Activated CD4-positive, alpha-beta T cell treated with anti-CD3 and anti-CD28 coated beads, Interleukin-2, Interleukin-6, amounts not matched to agents 100 ng/mL and 50 ng/mL, durations not matched to agents 16 hours and 8 hours (primary cell): ENCODE data around the gene ZNF536.

Experiments
- DNase-seq: peaks from one replicate; pipeline ENCODE4 v3.0.0-alpha.2; 2020

The ZNF536 gene

GRCh38 chr19:30364866-30365800 is 7.1 kb upstream of the ZNF536 start:
- no peak for DNase-seq

GRCh38 chr19:30366282-30366681 is 5.9 kb upstream of the ZNF536 start:
- DNase-seq = no peak

- DNase-seq = no peak
Measured at GRCh38 chr19:30367006-30367405, 5.2 kb upstream of the ZNF536 start.

- no peak for DNase-seq
Measured at GRCh38 chr19:30367421-30367820, 4.8 kb upstream of the ZNF536 start.

- DNase-seq = no peak
Measured at GRCh38 chr19:30369833-30370232, 2.4 kb upstream of the ZNF536 start.

GRCh38 chr19:30371161-30371836 is 885 bp upstream of the ZNF536 start:
- no peak for DNase-seq

- no peak for DNase-seq
Measured at GRCh38 chr19:30373593-30373992, 1.4 kb downstream of the ZNF536 start.

- DNase-seq = no peak
Measured at GRCh38 chr19:30374539-30374864, 2.3 kb downstream of the ZNF536 start.

- DNase-seq = no peak
Measured at GRCh38 chr19:30374865-30375552, 2.8 kb downstream of the ZNF536 start.

GRCh38 chr19:30375553-30376031 is 3.4 kb downstream of the ZNF536 start:
- no peak for DNase-seq

GRCh38 chr19:30376272-30376671 is 4.1 kb downstream of the ZNF536 start:
- DNase-seq = no peak

GRCh38 chr19:30376826-30377425 is 4.7 kb downstream of the ZNF536 start:
- no peak for DNase-seq

- no peak for DNase-seq
Measured at GRCh38 chr19:30378701-30379100, 6.5 kb downstream of the ZNF536 start.

- DNase-seq = no peak
Measured at GRCh38 chr19:30379841-30380610, 7.8 kb downstream of the ZNF536 start.

- no peak for DNase-seq
Measured at GRCh38 chr19:30381366-30381765, 9.2 kb downstream of the ZNF536 start.

GRCh38 chr19:30385174-30385573 is 13.0 kb downstream of the ZNF536 start:
- no peak for DNase-seq

- no peak for DNase-seq
Measured at GRCh38 chr19:30385666-30386065, 13.5 kb downstream of the ZNF536 start.

GRCh38 chr19:30386551-30387143 is 14.5 kb downstream of the ZNF536 start:
- no peak for DNase-seq

- DNase-seq = no peak
Measured at GRCh38 chr19:30387311-30388115, 15.3 kb downstream of the ZNF536 start.

- no peak for DNase-seq
Measured at GRCh38 chr19:30388327-30388726, 16.1 kb downstream of the ZNF536 start.

GRCh38 chr19:30388819-30389218 is 16.6 kb downstream of the ZNF536 start:
- no peak for DNase-seq
